Fibroblast of mammary gland (primary cell): ENCODE measurements around the gene MX1.
A peak's percentile ranks its signal among the peaks of the same experiment; 100 is the strongest.

Source experiments
- DNase-seq: peaks from one replicate; pipeline ENCODE4 v3.0.0-alpha.2; 2010; ENCODE audit warnings: low read depth
- H3K4me3 ChIP-seq: 2 replicates; pipeline ENCODE4 v1.5.1; 2011; ENCODE audit warnings: low read depth, mild to moderate bottlenecking, low read length, moderate library complexity; ENCODE audit not compliant: control insufficient read depth
- TF ChIP-seq, protein P1 (sequence below): conservative IDR thresholded peaks from 2 replicates; pipeline ENCODE4 v1.5.1; 2011; ENCODE audit warnings: low read depth, low read length, inconsistent platforms; ENCODE audit not compliant: control insufficient read depth, insufficient read depth

Gene MX1

DNA sequence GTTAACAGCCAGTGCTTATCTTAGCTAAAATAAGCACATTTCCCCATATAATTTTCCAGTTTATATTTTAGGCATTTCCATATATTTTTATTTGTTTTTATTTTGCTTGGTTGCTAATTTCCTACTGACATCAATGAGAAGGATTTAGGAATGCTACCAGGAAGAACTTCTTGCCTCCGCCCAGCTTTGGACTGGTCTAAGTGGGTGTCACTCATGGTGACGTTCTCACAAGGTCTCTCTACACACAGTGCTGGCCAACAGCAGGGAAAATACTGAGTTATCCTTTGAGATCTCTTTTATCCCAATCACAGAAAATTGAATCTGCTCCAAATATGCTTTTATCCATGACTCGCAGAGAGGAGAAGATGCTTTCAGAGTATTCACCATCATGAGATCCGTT is 13.2 kb downstream of the MX1 start:
- no peak overlapping the region for H3K4me3 ChIP-seq
- peak; percentile 18 for DNase-seq
- TF ChIP-seq, protein P1, sequence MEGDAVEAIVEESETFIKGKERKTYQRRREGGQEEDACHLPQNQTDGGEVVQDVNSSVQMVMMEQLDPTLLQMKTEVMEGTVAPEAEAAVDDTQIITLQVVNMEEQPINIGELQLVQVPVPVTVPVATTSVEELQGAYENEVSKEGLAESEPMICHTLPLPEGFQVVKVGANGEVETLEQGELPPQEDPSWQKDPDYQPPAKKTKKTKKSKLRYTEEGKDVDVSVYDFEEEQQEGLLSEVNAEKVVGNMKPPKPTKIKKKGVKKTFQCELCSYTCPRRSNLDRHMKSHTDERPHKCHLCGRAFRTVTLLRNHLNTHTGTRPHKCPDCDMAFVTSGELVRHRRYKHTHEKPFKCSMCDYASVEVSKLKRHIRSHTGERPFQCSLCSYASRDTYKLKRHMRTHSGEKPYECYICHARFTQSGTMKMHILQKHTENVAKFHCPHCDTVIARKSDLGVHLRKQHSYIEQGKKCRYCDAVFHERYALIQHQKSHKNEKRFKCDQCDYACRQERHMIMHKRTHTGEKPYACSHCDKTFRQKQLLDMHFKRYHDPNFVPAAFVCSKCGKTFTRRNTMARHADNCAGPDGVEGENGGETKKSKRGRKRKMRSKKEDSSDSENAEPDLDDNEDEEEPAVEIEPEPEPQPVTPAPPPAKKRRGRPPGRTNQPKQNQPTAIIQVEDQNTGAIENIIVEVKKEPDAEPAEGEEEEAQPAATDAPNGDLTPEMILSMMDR = no peak

DNA sequence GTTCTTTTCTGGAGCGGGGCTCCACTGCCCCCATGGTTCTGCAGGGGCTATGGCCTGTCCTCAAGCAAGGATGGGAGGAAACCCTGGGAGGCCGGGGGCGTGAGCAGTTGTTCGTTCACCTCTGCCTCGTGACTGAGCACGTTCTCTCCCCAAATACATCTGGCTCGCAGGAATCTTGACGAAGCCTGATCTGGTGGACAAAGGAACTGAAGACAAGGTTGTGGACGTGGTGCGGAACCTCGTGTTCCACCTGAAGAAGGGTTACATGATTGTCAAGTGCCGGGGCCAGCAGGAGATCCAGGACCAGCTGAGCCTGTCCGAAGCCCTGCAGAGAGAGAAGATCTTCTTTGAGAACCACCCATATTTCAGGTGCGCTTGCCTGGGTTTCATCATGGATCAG is 15.5 kb downstream of the MX1 start:
- no peak overlapping the region for H3K4me3 ChIP-seq
- TF ChIP-seq, protein P1 = no peak
- DNase-seq = no peak

DNA sequence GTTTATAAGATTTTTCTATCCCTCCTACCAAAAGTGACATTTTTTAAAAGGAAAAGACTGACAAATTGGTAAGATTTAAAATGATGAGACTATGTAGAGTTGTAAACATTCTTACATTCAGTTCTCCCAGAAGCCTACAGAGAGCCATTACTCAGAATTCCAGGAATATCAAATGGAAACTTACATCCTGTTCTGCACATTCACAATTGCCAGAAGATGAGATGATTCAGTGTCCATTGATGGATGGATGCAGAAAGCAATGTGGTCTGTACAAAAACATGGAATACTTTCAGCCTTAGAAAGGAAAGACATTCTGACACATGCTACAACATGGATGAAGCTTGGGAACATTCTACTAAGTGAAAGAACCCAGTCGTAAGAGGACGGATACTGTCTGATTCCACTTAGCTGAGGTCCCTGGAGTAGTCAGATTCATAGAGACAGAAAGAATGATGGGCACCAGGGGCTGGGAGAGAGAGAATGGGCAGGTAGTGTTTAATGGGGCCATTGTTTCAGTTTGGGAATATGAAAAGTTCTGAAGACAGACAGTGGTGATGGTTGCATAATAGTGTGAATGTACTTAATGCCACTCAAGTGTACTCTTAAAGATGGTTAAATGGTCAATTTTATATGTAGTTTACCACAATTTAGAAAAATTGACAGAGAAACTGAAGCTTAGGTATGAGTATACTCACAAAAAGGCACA is 16.6 kb downstream of the MX1 start:
- TF ChIP-seq, protein P1 = no peak
- DNase-seq = peak; percentile 75
- H3K4me3 ChIP-seq = no peak overlapping the region

DNA sequence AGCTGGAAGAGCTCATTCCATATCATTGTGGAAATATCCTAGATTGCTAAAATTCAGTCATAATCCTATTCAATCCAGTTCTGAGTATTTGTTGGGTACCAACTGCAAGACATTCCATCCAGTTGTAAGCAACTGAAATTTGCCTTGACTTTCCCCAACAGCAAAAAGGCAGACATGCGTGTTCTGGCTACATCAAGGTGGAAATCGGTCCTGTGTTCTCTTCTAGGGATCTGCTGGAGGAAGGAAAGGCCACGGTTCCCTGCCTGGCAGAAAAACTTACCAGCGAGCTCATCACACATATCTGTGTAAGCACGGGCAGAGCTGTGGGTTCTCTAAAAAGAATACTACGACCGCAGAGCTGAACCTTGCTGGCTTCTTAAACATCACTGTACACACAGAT is 17.5 kb downstream of the MX1 start:
- TF ChIP-seq, protein P1 = no peak

DNA sequence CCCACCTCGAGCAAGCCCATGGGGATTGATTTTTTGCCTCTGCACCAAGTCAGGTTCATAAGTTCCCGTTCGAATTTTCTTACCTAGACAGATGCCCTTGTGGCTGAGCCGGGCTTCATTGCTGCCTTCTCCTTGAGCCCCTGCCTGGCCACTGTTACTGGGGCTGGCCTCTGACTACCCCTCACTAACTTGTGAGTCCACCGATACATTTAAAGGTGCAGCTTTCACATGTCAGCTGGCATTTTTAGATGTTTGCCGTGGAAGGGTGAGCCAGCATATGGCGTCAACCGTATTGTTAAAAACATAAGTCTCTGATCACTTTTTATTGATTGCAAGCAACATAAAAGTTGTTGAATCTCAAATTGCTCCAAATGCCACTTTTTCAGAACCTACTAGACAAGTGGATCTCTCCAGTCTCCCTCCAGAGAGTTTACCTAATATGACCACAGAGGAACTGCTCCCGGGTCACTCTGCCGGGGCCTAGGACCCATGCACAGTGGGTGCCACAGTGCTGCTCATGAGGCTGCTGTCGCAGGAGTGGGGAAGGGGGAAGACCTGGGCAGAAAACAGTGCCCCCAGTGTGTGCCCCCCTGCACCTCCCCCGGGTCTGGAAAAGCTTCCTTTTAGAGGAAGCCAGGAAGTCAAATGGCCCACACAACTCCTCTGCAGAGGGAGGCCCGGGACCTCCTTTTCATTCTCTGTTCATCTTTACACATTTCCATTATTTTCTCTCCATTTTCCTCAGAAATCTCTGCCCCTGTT is 18.8 kb downstream of the MX1 start:
- TF ChIP-seq, protein P1 = no peak
- no peak for DNase-seq
- no peak overlapping the region for H3K4me3 ChIP-seq

More for the DNA sequence above, 17.5 kb downstream of the MX1 start:
- H3K4me3 ChIP-seq = no peak overlapping the region
- DNase-seq = no peak

DNA sequence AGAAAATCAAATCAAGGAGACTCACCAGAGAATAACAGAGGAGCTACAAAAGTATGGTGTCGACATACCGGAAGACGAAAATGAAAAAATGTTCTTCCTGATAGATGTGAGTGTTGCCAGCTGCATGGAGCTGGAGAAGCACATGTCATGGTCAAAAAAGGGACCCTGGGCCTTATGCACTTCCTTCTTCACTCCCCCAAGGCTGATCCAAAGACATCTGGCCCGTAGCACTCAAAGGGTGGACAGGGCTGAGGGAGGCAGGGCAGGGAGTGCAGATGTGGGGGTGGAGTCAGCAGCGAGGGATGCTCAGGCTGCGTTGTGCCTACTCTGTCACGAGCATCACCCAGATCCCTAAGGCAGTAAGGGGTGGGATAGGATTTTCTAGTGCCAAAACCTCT is 19.4 kb downstream of the MX1 start:
- DNase-seq = no peak
- TF ChIP-seq, protein P1 = no peak
- no peak overlapping the region for H3K4me3 ChIP-seq

DNA sequence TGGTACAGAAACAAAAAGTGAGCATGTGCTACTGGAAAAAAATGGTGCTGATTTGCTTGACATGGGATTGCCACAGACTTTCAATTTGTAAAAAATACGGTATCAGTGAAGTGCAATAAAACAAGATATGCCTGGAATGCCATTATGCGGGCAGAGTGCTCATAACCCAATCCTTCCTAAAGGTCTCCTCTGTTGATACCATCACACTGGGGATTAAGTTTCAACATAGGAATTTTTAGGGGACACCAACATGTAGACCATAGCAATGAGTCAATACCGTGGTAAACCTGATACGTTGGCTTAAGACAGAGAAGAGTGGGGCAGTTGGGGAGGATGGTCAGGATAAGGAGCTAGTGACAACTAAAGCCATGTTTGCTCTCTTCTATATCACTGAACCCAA is 20.5 kb downstream of the MX1 start:
- no peak for DNase-seq
- TF ChIP-seq, protein P1 = no peak
- no peak overlapping the region for H3K4me3 ChIP-seq
